ENCODE results near the gene ATP4B. TPM values are rescaled to one million over a fixed set of nuclear protein-coding genes. Genes with fewer than 3 reads are reported as not detected.

The ATP4B gene
- total RNA-seq, 1 donor: not detected

GRCh38 chr13:113652404-113653263 lies 5.4 kb downstream of the ATP4B start:
- TF ChIP-seq CTCF (IDR thresholded peaks at IDR 0.05; ENCODE audit: insufficient read depth, low read length): no peak
- DNase-seq (ENCODE audit: low read depth): no peak
- H3K4me3 ChIP-seq (ENCODE audit: low read depth, low read length): no peak overlapping the region

- no peak for TF ChIP-seq CTCF (IDR thresholded peaks at IDR 0.05; ENCODE audit: insufficient read depth, low read length)
- H3K4me3 ChIP-seq (ENCODE audit: low read depth, low read length): no peak overlapping the region
- DNase-seq (ENCODE audit: low read depth): no peak
These were observed 6.2 kb downstream of the ATP4B start for GRCh38 chr13:113651511-113652403.

GRCh38 chr13:113650731-113651148 lies 7.3 kb downstream of the ATP4B start:
- no peak for TF ChIP-seq CTCF (IDR thresholded peaks at IDR 0.05; ENCODE audit: insufficient read depth, low read length)
- no peak for DNase-seq (ENCODE audit: low read depth)

GRCh38 chr13:113650275-113650674 lies 7.7 kb downstream of the ATP4B start:
- no peak overlapping the region for H3K4me3 ChIP-seq (ENCODE audit: low read depth, low read length)
- no peak for DNase-seq (ENCODE audit: low read depth)
- no peak for TF ChIP-seq CTCF (IDR thresholded peaks at IDR 0.05; ENCODE audit: insufficient read depth, low read length)

More at GRCh38 chr13:113650731-113651148, 7.3 kb downstream of the ATP4B start:
- no peak overlapping the region for H3K4me3 ChIP-seq (ENCODE audit: low read depth, low read length)

GRCh38 chr13:113649212-113649611 lies 8.8 kb downstream of the ATP4B start:
- H3K4me3 ChIP-seq (ENCODE audit: low read depth, low read length): no peak overlapping the region
- TF ChIP-seq CTCF (IDR thresholded peaks at IDR 0.05; ENCODE audit: insufficient read depth, low read length): no peak
- no peak for DNase-seq (ENCODE audit: low read depth)

- DNase-seq (ENCODE audit: low read depth): no peak
- H3K4me3 ChIP-seq (ENCODE audit: low read depth, low read length): no peak overlapping the region
- TF ChIP-seq CTCF (IDR thresholded peaks at IDR 0.05; ENCODE audit: insufficient read depth, low read length): no peak
These were observed 9.8 kb downstream of the ATP4B start for GRCh38 chr13:113648216-113648610.

Measured in fibroblast of the aortic adventitia (primary cell).